HG03432 (cell line): ENCODE results near the gene SMLR1.
A peak's percentile ranks its signal among the peaks of the same experiment; 100 is the strongest.

Source experiments
- ATAC-seq: cut with Tn5 transposase; IDR thresholded peaks from one replicate; pipeline ENCODE4 v1.9.1; 2021; ENCODE audit warnings: mild to moderate bottlenecking, moderate library complexity; ENCODE audit not compliant: unreplicated experiment

SMLR1 gene

DNA sequence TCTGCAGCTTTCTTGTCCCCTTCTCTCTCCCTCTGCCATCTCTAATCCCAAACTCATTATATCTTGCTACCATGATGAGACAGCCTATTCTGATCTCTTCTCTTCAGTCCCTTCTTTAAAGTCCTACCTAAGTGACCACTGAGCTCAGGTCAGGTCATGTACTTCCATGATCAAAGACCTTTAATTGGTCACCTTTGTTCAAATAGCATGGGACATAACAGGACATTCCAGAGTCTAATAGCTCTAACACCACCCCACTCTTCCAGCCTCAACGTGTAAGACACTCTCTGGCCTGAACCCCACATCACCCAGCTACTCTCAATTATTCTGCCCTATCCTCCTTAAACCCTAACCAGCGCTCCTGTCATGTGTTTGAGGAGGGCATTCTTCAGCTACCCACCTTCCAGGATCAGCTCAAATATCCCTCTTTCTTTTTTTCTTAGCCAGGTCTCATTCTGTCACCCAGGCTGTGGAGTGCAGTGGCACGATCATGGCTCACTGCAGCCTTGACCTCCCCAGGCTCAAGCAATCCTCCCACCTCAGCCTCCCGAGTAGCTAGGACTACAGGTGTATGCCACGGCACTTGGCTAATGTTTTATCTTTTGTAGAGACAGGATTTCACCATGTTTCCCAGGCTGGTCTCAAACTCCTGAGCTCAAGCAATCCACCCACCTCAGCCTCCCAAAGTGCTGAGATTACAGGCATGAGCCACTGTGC, 2.1 kb upstream of the SMLR1 start:
- no peak for ATAC-seq

DNA sequence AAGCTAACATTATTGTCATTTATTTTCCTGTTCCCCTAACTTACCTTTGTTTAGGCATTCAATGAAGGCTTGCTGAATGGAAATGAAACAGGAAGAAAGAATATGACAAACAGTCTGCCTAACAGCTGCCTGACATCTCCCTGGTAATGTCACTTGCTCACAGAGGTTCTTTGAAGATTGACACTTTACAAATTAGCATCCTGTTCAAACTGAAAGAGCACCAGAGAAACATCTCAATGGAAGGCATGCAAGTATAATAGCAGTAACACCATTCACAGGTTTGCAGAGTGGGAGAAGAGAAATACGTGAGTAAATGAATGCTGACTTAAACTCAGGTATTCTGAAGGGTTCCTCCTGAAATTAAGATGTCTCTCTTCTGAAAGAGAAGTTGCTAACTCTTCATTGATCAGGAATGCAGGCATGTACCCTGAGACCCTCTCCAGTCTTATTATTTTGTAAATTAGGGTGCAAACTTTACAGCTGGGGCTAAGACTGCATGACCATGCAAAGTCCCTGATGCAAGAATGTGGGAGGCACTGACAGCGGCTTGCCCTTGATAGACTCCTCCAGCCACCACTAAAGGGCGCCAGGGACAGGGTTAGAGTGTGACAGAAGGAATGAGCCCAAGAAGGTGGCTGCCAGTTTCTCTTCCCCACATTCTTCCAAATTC, 1.3 kb upstream of the SMLR1 start:
- peak; percentile 79 for ATAC-seq

DNA sequence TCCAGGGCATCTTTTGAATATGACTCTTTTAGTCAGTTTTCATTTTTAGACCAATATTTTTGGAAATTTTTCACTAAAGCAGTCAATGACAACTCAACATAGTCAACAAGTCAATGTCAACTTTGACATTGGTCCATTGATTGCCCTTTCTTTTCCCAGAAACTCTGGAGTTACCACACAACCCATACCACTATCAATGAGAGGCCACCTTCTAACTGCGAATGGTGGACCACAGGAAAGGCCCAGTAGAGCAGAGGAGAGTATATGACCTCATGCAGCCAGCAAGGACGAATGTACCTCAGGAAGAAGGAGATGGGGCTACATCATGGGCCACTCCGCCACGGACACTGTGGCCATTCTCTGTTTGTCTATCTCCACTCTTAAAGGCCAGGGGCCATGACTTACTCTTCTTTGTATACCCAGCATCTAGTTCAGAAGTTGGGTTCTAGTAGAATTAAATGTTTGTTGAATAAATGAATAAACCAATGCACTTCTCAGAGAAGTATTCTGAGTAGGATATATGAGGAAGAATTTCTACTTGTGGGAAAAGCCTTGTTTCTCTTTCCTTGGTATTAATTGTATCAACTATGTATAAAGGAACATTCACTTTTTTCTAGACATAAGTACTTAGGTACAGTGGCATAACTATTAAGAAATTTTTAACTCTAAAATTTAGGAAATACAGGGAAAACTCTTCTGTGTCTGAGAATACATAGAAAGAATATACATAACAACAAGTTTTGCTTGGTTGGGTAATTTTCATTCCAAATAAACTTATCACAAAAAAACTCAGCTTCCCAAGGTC, 562 bp upstream of the SMLR1 start:
- ATAC-seq, result no peak

DNA sequence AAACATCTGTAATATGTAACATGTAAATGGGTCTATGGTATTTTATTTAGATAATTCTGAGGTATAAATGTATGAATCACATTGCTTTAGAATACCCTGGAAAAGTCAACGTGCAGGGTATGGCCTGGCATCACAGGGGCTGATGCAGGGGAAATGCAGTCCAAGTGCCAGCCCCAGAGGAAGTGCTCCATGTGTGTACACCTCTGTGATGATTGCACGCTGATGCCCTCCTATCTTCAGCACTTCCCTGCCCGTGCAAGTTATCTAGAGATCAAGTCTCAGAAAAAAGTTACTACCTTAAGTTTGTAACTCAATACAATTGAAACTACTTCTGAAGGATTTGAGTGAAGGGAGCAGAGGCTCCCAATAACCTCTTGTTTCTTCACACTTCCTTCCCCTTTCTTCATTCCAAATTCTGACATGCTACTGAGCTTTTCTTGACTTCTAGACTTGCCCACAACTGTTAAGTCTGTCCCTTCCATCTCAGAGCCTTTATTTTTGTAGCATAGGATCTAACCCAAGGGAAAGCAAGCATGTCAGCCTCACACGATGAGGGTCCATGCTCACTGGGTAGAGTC, 2.2 kb downstream of the SMLR1 start:
- ATAC-seq, result no peak

DNA sequence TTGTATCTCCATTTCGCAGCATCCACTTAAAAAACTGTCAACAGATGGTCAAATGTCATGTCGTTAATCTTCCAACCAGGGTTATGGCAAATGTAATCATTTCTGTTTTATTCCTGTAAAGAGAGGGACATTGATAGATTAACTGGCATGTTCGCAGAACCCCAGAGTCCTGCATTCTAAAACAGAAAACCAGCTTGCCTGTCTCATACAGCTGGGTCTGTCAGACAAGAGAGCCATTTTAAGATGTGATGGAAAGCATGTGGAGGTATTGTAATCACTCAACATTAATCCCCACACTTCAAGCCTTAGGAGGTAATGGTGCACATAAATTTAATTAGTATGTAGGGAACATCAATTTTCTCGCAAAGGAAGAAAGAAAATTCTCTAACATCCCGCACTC, 4.4 kb downstream of the SMLR1 start:
- no peak for ATAC-seq

DNA sequence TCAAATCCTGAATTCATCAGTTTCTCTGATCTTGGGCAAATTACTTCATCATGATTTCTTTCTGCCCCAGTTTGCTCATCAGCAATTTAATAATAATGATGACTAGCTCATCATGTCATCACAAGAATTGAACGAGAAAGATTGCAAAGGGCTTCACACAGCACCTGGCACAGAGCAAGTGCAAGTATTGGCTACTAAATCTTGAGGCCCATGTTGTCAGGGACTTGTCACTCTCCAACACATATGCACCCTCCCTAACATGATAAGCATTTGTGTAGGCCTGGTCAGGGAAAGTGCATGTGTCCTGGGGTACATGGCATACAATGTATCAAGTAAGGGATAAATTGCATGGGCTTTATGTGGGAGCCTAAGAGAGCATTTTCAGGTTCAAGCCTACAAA, 6.4 kb downstream of the SMLR1 start:
- ATAC-seq, result no peak

DNA sequence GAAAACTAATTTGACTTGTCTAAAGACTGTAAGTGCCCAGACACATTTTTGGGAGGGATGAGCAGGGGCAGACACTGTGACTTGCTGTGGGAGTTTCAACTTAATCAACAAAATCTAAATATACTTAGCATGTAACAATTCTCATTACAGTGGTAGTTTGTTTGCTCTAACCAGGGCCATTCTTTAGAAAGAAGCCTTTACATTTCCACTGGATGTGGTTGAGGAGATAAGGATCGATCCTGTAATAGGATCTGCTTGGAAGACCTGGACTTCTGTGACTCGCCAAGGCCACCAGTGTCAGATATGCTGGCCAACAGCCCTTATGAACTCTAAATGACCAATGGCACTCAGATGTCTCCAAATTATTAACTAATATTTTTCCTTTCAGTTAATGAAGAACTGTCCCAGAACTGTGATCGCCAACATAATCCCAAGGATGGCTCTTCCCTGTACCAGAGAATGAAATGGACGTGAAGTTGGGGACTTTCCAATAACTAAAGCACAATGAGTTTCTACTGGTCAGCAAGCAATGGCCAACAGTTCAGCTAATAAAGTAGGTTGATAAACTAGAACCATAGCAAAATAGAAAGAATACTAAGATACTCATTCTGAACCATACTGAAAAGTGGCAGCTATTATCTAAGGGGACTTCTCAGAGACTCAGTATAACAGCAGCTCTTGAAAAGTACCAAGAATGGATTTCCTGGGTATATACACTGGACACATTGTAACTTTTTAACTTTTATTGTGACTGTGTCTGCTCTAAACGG, 7.5 kb downstream of the SMLR1 start:
- no peak for ATAC-seq

DNA sequence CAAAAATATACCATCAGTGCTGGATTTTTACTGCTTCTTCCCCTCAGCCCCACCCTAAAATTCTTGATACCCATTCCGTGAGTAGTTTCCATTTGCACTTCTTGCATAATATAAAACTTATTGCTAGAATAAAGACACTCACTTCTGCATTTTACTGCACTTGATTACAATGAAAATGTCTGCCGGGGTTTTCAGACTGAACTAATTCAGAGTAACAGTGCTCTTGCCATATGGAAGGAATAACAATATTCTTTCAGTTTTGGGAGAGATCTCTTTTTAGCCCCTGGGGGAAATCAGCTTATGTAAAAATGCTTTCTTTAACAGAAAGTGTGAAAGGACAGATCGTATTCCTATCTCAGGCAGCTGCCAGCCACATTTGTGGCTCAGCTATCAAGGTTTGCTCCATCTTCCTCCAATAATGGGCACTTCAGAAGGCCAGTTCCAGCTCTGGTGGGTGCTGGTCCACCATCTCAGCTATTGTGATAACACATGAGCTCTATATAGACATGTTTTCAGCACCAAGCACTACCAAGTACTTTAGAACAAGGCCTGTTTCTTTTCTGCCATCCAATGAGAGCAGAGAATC, 8.9 kb downstream of the SMLR1 start:
- ATAC-seq, result no peak

DNA sequence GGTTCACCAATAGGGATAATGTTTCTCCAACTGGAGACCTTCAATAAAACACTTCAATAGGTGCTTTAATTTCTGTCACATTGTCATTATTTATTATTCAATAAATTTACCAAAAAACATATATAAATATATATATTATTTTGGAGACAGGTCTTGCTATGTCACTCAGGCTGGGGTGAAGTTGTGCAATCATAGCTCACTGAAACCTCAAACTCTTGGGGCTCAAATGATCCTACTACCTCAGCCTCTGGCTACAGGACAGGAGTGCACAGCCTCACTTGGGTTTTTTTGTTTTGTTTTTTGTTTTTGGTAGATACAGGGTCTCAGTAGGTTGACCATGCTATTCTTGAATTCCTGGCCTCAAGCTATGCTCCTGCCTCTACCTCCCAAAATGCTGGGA, 9.9 kb downstream of the SMLR1 start:
- ATAC-seq, result no peak

DNA sequence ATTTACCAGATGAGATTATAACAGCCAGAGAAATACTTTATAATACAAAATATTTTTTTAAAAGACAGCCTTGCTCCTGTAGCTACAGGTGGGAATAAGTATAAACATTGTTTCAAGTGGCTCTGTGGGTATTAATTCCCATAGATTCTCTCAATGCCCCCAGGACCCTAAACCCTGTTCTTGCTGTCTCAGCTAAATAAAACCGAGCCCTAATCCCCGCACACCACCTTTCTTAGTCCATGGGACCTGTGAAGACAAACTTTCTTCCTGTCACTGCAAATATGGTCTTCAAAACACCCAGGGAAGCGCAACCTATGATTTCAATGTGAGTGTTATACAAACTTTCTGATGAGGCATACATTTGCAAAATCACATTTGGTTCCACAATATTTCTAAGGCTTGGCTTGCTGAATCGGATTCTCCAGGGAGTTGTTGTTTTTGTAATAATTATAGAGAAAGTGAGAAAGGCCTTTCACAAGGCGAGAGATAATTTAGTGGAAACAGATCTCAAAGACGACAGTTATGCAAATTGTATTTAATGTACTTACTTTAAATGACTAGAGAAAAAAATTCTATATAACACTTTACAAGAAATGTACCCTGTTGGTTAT, 11.1 kb downstream of the SMLR1 start:
- no peak for ATAC-seq

DNA sequence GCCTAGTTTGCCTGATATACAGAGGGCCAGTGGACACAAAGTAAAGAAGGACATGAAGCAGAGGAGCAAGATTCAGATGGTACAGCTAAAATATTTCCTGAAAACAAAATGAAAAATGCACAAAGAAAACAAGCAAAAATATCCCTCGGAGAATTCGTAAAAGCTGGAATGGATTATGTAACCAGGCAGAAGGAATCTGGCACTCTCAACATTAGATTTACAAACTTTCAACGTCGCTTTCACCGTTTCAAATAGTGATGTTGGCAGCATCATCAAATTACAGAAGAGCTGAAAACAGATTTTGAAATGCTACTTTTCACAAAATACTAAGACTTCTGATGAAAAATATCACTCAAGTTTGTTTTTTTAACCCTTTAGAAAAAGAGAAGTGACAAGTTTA, 11.7 kb downstream of the SMLR1 start:
- no peak for ATAC-seq

DNA sequence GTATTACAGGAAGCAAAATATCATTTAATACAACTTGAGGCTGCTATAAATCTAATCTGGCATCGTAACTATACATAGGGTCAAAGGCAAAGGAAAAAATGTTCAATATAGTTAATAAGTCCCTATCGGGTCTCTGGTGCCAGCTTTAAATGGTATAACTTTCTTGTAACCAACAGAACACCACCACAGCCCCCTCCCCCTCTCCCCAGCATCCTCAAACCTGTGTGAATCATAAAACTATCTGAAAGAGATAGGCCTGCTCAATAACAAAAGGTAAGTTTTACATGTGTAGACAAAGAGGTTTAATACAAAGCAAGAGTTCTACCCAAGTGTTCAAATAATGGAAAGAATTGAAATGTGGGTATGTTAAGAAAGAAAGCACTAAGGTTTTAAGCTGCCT, 12.2 kb downstream of the SMLR1 start:
- no peak for ATAC-seq

DNA sequence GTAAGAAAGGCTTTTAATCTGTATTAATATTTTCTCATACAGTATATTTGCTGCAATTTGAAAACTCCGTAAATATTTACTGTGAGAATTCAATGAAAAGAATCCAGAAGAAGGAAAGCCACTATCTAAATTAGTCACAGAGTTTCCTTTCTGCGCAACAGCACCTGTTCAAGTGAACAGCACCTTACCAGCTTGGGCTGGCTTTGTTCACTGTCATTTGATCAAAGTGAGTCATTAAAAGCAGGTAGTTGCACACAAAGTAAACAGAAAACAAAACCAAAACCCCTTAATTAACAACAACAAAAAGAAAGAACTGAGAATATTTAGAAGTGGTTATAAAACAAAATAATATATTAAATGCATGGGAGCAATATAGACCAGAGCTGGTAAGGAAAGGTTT, 12.8 kb downstream of the SMLR1 start:
- no peak for ATAC-seq

DNA sequence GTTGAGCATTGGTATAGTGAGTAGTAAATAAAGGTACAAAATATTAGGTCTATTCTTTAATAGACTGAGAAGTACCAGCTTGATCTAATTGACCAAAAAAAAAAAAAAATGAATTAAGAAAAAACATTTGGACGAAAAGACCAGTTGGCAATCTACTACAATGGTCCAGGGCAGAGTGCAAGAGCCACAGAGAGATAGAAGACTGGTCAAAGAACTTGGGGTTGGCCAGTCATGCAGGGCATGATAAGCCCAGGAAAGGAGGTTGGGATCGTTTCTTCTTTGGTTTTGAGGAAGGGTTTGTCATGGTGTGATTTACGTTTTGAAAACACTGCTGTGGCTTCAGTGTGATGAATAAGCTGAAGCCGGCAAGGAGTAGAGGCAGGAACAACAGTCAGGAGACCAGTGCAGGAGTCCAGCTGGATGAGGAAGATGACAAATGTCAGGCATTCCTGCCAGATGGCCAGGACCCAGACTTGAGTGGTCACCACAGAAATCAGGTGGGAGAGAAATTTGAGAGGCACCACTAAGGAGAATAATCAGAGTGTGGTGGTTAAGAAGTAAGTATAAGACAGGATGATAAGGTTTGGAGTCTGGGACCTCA, 14.0 kb downstream of the SMLR1 start:
- no peak for ATAC-seq

DNA sequence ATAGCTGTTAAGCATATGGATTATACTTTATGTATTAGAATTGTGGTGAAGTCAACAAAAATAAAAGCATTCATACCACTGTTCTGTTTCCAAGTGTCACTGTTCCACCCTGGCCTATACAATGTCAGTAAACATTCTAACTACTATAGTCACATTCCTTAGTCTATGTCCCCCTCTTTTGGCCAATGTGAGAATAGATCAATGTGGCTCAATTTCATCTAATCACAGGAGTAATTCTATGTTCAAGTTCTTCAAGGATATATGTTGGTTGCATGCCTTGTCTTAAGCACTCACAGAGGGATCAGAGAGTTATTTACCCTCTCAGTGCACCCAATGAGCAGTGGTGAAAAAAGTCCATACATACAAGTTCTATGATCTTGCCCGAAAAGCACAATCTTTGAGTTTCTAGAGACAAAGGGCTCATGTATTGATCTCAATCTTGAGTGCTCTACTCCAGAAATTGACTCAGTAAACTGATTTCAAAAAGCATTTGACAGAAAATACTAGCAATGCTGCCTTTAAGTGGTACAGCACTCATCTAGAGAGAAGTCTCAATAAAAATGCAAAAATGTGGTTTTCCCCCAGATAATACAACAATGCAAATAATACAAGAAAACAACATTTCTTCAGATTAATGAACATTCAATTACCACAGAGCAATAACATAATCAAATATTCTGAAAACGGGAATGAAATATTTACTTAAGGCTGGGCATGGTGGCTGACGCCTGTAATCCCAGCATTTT, 16.5 kb downstream of the SMLR1 start:
- ATAC-seq, result peak; percentile 78

DNA sequence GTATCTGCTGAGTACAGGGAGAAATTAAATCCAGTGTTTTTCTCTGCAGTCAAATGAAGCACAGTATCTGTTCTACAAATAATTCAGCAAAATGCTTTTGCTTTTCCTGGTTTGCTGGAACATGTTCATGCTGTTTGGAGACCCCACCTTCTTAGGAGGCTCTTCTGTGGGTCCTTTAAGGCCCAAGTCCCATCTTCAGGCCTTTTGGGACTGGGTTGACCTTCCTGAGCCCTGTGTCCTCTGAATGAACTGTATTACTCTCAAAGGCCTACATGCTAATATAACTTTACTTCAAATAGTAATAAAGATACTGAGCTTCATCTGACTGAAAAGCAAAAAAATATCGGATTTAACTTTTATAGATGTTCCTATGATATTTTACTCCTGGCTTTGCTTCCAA, 19.3 kb downstream of the SMLR1 start:
- no peak for ATAC-seq

DNA sequence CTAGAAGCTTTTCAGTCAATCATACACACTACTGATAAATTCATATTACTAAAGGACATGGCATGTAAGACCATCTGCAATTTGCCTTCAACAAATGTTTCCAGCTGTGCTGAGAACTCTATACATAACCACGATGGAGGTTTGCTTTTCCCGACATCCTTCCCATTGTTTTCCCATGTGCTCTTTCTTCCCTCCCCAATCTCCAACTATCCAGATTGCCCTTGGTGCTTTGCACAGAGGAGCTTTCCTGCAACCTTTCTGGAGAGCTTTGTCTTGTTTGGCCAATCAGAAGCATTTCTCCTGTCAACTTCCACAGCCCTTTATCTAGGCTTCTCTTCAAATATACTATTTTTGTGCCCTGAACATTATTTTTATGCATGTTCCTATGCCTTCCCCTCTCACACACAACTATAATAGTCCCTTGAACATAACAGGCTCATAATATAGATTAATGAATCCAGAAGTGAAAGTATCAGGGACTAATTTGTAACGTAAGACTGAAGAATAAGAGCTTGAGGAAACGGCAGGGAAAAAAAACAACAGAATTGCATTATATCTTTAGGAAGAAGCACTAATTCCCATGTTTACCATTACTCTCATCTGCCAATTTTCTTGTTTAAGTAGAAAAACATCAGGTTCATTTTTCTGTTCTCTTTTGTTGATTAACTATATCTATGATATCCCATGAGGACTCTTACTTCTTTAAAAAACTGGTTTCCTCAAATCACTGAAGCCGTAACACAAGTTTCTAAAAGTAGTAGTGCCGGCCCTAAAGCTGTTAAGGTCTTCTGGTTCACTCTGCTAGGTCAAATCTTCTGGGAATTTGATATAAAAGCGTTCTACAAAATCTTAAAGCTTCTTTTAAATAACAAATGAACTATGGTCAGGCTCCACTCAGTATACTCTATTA, 20.1 kb downstream of the SMLR1 start:
- no peak for ATAC-seq

DNA sequence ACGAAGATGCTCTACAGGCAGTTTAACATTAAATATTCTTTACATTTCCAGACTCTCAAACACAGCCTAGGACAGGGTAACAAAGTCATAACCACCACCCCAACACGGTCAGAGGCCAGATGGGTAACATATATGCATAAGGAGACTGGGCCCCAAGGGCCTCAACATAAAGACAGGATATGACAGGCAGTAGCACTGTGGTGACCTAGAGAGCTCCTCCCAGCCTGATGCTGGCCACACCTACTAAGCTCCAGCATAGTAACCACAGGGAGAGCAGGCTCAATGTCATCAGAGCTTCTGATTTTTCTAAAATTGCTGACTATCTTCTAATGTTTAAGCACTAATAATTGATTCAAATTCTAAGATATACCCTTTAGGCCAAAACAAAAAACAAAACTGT, 21.7 kb downstream of the SMLR1 start:
- ATAC-seq, result peak; percentile 93
